MCF 10A (cell line): ENCODE results near the gene CDC25B. TPM values are rescaled to one million over a fixed set of nuclear protein-coding genes. Genes with fewer than 3 reads are reported as not detected.

Experiments
- BruUV-seq: library from RNA; stranded (reverse); fragments of 400-500 nt; replicated peaks from 2 replicates; lab custom pipeline; 2021; lab: Mats Ljungman, UMichigan
- CTCF ChIA-PET: fragments of 300-600 bp; sonication (Branson Sonifier 250); formaldehyde crosslinking; extraction: SDS; loops from one replicate; lab custom pipeline; 2021; ENCODE audit warnings: antibody characterized with exemption, inconsistent platforms; lab: Yijun Ruan, JAX
- POLR2A ChIA-PET: fragments of 300-600, 350-650 bp; sonication (Branson Sonifier 250); formaldehyde crosslinking; extraction: SDS; loops from one replicate; lab custom pipeline; 2020; ENCODE audit warnings: antibody characterized with exemption, inconsistent platforms; lab: Yijun Ruan, JAX
- DNase-seq: peaks from one replicate; pipeline ENCODE4 v3.0.0-alpha.2; 2018; ENCODE audit not compliant: unreplicated experiment
- H3K27ac Mint-ChIP-seq: one replicate; pipeline ENCODE4 v1.8.0; 2022; ENCODE audit warnings: mild to moderate bottlenecking, low read depth, mixed read lengths; ENCODE audit not compliant: unreplicated experiment
- H3K27me3 Mint-ChIP-seq: one replicate; pipeline ENCODE4 v1.8.0; 2022; ENCODE audit warnings: mixed read lengths; ENCODE audit not compliant: insufficient read depth, unreplicated experiment
- H3K36me3 Mint-ChIP-seq: one replicate; pipeline ENCODE4 v1.8.0; 2022; ENCODE audit warnings: mild to moderate bottlenecking, moderate library complexity, mixed read lengths; ENCODE audit not compliant: insufficient read depth, unreplicated experiment
- H3K4me1 Mint-ChIP-seq: one replicate; pipeline ENCODE4 v1.8.0; 2022; ENCODE audit warnings: mixed read lengths; ENCODE audit not compliant: insufficient read depth, unreplicated experiment
- H3K4me3 Mint-ChIP-seq: one replicate; pipeline ENCODE4 v1.8.0; 2022; ENCODE audit warnings: mild to moderate bottlenecking, moderate library complexity, mixed read lengths; ENCODE audit not compliant: unreplicated experiment
- H3K9me3 Mint-ChIP-seq: one replicate; pipeline ENCODE4 v1.8.0; 2022; ENCODE audit warnings: mixed read lengths; ENCODE audit not compliant: unreplicated experiment
- intact Hi-C: fragments of 100-400 bp; cut with micrococcal nuclease; formaldehyde crosslinking; loops from 2 replicates; pipeline ENCODE4 v1.14.1; 2022
- total RNA-seq: library from RNA; stranded (reverse); gene quantifications from 2 replicates; pipeline ENCODE4 v1.2.3, GENCODE V29; 2022
- TF ChIP-seq, protein P1 (sequence below): fragments of 200-600 bp; IDR thresholded peaks from one replicate; pipeline ENCODE4 v1.8.0; 2022; ENCODE audit warnings: antibody characterized with exemption, mild to moderate bottlenecking; ENCODE audit not compliant: unreplicated experiment

The CDC25B gene
- total RNA-seq, 1 experiment from 2014 or later = 134 TPM

- BruUV-seq = no TSS peak
- intact Hi-C loops = loop anchor here (1.0 to 10.0 kb wide), 3 partner anchors 35 to 289 kb away; partner anchors contain the start of gene AP5S1
Observed at GRCh38 chr20:3785240-3786125, 10.6 kb upstream of the CDC25B start.

DNA sequence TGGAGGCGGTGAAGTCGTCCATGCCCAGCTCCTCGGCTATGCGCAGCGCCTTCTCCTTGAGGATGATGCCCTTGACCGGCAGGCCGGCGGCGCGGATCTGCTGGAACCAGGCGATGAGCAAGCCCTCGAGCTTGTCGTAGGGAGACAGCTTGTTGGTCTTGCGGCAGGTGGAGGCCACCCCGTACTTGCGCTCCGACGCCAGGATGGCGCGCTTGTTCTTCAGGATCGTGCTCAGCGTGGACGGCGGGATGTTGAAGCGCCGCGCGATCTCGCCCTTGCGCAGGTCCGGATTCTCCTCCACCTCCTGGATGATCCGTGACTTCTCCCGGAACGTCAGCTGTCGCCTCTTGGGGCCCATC, 10.0 kb upstream of the CDC25B start:
- Mint-ChIP-seq H3K4me1 (peaks cover 39% of the 10 kb centered on the region), H3K27ac (peak overlapping the region; percentile 42), H3K9me3 (no peaks in the 10 kb centered on the region), H3K27me3 (no peaks in the 10 kb centered on the region), H3K36me3 (peaks cover 21% of the 10 kb centered on the region), H3K4me3 (peak overlapping the region; percentile 76)
- no TSS peak for BruUV-seq
- POLR2A ChIA-PET = interaction anchor here (0.5 to 5.2 kb wide), 17 partner anchors 10 to 378 kb away, joined by 3 to 61 read pairs (median 5); partner anchors contain the start of genes ADISSP, CDC25B and MAVS
- peak; percentile 38 for DNase-seq
- CTCF ChIA-PET = interaction anchor here (0.6 to 12.0 kb wide), 13 partner anchors 9 to 286 kb away, joined by 3 to 231 read pairs (median 4); partner anchors contain the start of genes ADISSP, AP5S1 and CDC25B
- TF ChIP-seq, protein P1, sequence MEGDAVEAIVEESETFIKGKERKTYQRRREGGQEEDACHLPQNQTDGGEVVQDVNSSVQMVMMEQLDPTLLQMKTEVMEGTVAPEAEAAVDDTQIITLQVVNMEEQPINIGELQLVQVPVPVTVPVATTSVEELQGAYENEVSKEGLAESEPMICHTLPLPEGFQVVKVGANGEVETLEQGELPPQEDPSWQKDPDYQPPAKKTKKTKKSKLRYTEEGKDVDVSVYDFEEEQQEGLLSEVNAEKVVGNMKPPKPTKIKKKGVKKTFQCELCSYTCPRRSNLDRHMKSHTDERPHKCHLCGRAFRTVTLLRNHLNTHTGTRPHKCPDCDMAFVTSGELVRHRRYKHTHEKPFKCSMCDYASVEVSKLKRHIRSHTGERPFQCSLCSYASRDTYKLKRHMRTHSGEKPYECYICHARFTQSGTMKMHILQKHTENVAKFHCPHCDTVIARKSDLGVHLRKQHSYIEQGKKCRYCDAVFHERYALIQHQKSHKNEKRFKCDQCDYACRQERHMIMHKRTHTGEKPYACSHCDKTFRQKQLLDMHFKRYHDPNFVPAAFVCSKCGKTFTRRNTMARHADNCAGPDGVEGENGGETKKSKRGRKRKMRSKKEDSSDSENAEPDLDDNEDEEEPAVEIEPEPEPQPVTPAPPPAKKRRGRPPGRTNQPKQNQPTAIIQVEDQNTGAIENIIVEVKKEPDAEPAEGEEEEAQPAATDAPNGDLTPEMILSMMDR = no peak
- intact Hi-C loops = loop anchor here (1.0 to 10.0 kb wide), 3 partner anchors 34 to 289 kb away; partner anchors contain the start of gene AP5S1

More at GRCh38 chr20:3785240-3786125, 10.6 kb upstream of the CDC25B start:
- Mint-ChIP-seq H3K4me1 (peaks cover 45% of the 10 kb centered on the region), H3K9me3 (no peaks in the 10 kb centered on the region), H3K4me3 (peak overlapping the region; percentile 76), H3K27ac (peak overlapping the region; percentile 42), H3K36me3 (peaks cover 21% of the 10 kb centered on the region), H3K27me3 (no peaks in the 10 kb centered on the region)
- TF ChIP-seq, protein P1 = no peak
- DNase-seq = no peak
- ChIA-PET CTCF (interaction anchor here (0.5 to 12.0 kb wide), 14 partner anchors 10 to 286 kb away, joined by 3 to 231 read pairs (median 4); partner anchors contain the start of genes ADISSP, AP5S1 and CDC25B), POLR2A (interaction anchor here (0.6 to 5.2 kb wide), 14 partner anchors 10 to 109 kb away, joined by 3 to 61 read pairs (median 8); partner anchors contain the start of genes ADISSP, CDC25B and MAVS)

DNA sequence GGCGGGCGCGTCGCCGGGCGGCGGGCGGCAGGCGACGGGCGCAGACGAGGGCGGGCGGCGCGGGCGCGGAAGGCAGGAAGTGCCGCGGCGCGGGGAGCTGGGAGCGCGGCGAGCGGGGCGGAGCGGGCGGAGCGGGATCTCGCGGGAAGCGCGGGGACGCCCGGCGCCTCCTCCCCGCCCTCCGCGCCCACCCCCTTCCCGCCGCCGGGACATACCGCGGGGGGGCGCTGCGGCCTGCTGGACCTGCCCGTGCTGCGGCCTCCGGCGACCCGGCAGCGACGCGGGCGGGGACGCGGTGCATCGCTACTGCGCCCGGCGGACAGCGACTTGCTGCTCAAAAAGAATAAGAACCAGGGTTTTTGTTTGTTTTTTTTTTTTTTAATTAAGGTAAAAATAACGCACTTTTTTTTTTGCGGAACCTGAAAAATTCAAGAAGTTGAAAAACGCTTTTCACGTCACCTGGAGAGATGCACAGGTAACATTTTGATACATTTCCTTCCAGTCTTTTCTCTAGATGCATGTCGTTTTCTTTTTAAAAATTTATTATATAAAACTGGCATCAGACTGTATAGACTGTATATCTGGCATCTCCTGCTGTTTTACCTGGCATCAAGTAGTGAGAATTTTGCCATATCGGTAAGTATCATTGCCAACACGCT, 9.3 kb upstream of the CDC25B start, which contains the start of gene CENPB:
Gene CENPB (minus strand): TSS at position 76 of the 659 bp plus-strand sequence. CDS start 257 bp downstream, outside the sequence.
- H3K36me3 Mint-ChIP-seq = peaks cover 21% of the 10 kb centered on the region
- POLR2A ChIA-PET = interaction anchor here (0.5 to 5.2 kb wide), 20 partner anchors 9 to 548 kb away, joined by 3 to 61 read pairs (median 5); partner anchors contain the start of genes ADISSP, CDC25B and MAVS

More for the DNA sequence above, 9.3 kb upstream of the CDC25B start, which contains the start of gene CENPB:
- no TSS peak for BruUV-seq
- peaks cover 33% of the 10 kb centered on the region for H3K4me1 Mint-ChIP-seq
- intact Hi-C loops = loop anchor here (1.0 to 10.0 kb wide), 3 partner anchors 34 to 288 kb away; partner anchors contain the start of gene AP5S1
- H3K9me3 Mint-ChIP-seq = no peaks in the 10 kb centered on the region
- H3K27ac Mint-ChIP-seq = peak within 1 kb of the TSS; percentile 42
- H3K27me3 Mint-ChIP-seq = no peaks in the 10 kb centered on the region
- peak within 1 kb of the TSS; percentile 76 for H3K4me3 Mint-ChIP-seq
- TF ChIP-seq, protein P1 = peak; percentile 88
- CTCF ChIA-PET = interaction anchor here (0.6 to 12.0 kb wide), 22 partner anchors 8 to 292 kb away, joined by 3 to 231 read pairs (median 4); partner anchors contain the start of genes ADISSP, AP5S1 and CDC25B
- peak; percentile 84 for DNase-seq
